ENCODE results near the gene PDE9A. TPM values are rescaled to one million over a fixed set of nuclear protein-coding genes. Genes with fewer than 3 reads are reported as not detected.

PDE9A gene
- total and polyA plus RNA-seq, 2 experiments from 2014 or later, result not detected

- DNase-seq, result no peak
- H3K9me3 ChIP-seq (ENCODE audit: low read depth), result no peaks in the 10 kb centered on the region
- 72 to 75% methylated on average over 28 of the region's 28 CpGs for WGBS, 2 experiments (ENCODE audit: low coverage in 1 of 2, low lambda C conversion rate in 2 of 2, missing lambda C conversion rate in 2 of 2)
- H2AFZ ChIP-seq, result no peak overlapping the region
- no peaks in the 10 kb centered on the region for H3F3A ChIP-seq (ENCODE audit: insufficient read depth)
- no peak overlapping the region for H3K4me2 ChIP-seq (ENCODE audit: unreplicated experiment)
- TF ChIP-seq EZH2 (IDR thresholded peaks at IDR 0.05; ENCODE audit: insufficient read depth, poor library complexity, severe bottlenecking), result no peak
- TF ChIP-seq EZH2phosphoT487 (IDR thresholded peaks at IDR 0.05; ENCODE audit: insufficient read depth, low read depth), result no peak
- no peaks in the 10 kb centered on the region for H3K9me2 ChIP-seq (ENCODE audit: insufficient read depth)
- no peaks in the 10 kb centered on the region for H3K36me3 ChIP-seq (ENCODE audit: low read depth)
- H4K20me1 ChIP-seq (ENCODE audit: insufficient read depth), result no peaks in the 10 kb centered on the region
- H3K27ac ChIP-seq, result no peak overlapping the region
- H3K4me1 ChIP-seq (ENCODE audit: insufficient read depth), result no peaks in the 10 kb centered on the region; the same call in 1 of the 2 replicates
- no peak overlapping the region for H3K4me3 ChIP-seq
- H3K79me2 ChIP-seq (ENCODE audit: insufficient read depth), result no peaks in the 10 kb centered on the region
- no peak overlapping the region for H3K9ac ChIP-seq
- peaks cover 36% of the 10 kb centered on the region for H3K27me3 ChIP-seq (replicated peaks; ENCODE audit: insufficient read depth)
- in situ Hi-C loops (cut with MboI), result no loop called here
Measured at GRCh38 chr21:42645211-42646075, 8.0 kb upstream of the PDE9A start.

- Histone ChIP-seq H3K4me1 (ENCODE audit: insufficient read depth) (no peaks in the 10 kb centered on the region; the same call in 1 of the 2 replicates), H3K9ac (no peak overlapping the region), H3F3A (ENCODE audit: insufficient read depth) (no peaks in the 10 kb centered on the region), H2AFZ (no peak overlapping the region), H3K9me2 (ENCODE audit: insufficient read depth) (no peaks in the 10 kb centered on the region), H3K9me3 (ENCODE audit: low read depth) (no peaks in the 10 kb centered on the region), H3K4me3 (no peak overlapping the region), H3K27ac (no peak overlapping the region), H3K36me3 (ENCODE audit: low read depth) (no peaks in the 10 kb centered on the region), H4K20me1 (ENCODE audit: insufficient read depth) (no peaks in the 10 kb centered on the region), H3K4me2 (ENCODE audit: unreplicated experiment) (no peak overlapping the region), H3K27me3 (replicated peaks; ENCODE audit: insufficient read depth) (peaks cover 33% of the 10 kb centered on the region), H3K79me2 (ENCODE audit: insufficient read depth) (no peaks in the 10 kb centered on the region)
- no peak for TF ChIP-seq EZH2 (IDR thresholded peaks at IDR 0.05; ENCODE audit: insufficient read depth, poor library complexity, severe bottlenecking)
- TF ChIP-seq EZH2phosphoT487 (IDR thresholded peaks at IDR 0.05; ENCODE audit: insufficient read depth, low read depth), result no peak
- no peak for DNase-seq
- WGBS, 2 experiments (ENCODE audit: low coverage in 1 of 2, low lambda C conversion rate in 2 of 2, missing lambda C conversion rate in 2 of 2), result 70 to 76% methylated on average over 14 of the region's 14 CpGs
- in situ Hi-C loops (cut with MboI), result no loop called here
Measured at GRCh38 chr21:42646076-42646825, 7.2 kb upstream of the PDE9A start.

GRCh38 chr21:42646836-42647235 is 6.6 kb upstream of the PDE9A start:
- DNase-seq, result no peak
- H3K27ac ChIP-seq, result no peak overlapping the region
- 78 to 82% methylated on average over 14 of the region's 14 CpGs for WGBS, 2 experiments (ENCODE audit: low coverage in 1 of 2, low lambda C conversion rate in 2 of 2, missing lambda C conversion rate in 2 of 2)
- H3K4me2 ChIP-seq (ENCODE audit: unreplicated experiment), result no peak overlapping the region
- no peak overlapping the region for H3K9ac ChIP-seq
- H3K4me3 ChIP-seq, result no peak overlapping the region
- H3F3A ChIP-seq (ENCODE audit: insufficient read depth), result no peaks in the 10 kb centered on the region
- H3K9me3 ChIP-seq (ENCODE audit: low read depth), result no peaks in the 10 kb centered on the region
- H4K20me1 ChIP-seq (ENCODE audit: insufficient read depth), result no peaks in the 10 kb centered on the region
- TF ChIP-seq EZH2phosphoT487 (IDR thresholded peaks at IDR 0.05; ENCODE audit: insufficient read depth, low read depth) (no peak), EZH2 (IDR thresholded peaks at IDR 0.05; ENCODE audit: insufficient read depth, poor library complexity, severe bottlenecking) (no peak)
- H2AFZ ChIP-seq, result no peak overlapping the region
- in situ Hi-C loops (cut with MboI), result no loop called here
- H3K9me2 ChIP-seq (ENCODE audit: insufficient read depth), result no peaks in the 10 kb centered on the region
- no peaks in the 10 kb centered on the region for H3K79me2 ChIP-seq (ENCODE audit: insufficient read depth)
- peaks cover 33% of the 10 kb centered on the region for H3K27me3 ChIP-seq (replicated peaks; ENCODE audit: insufficient read depth)
- H3K4me1 ChIP-seq (ENCODE audit: insufficient read depth), result no peaks in the 10 kb centered on the region
- H3K36me3 ChIP-seq (ENCODE audit: low read depth), result no peaks in the 10 kb centered on the region

- no peaks in the 10 kb centered on the region for H3K4me1 ChIP-seq (ENCODE audit: insufficient read depth)
- no peaks in the 10 kb centered on the region for H4K20me1 ChIP-seq (ENCODE audit: insufficient read depth)
- no peak overlapping the region for H3K4me3 ChIP-seq
- H3K27me3 ChIP-seq (replicated peaks; ENCODE audit: insufficient read depth), result peaks cover 31% of the 10 kb centered on the region
- WGBS, 2 experiments (ENCODE audit: low coverage in 1 of 2, low lambda C conversion rate in 2 of 2, missing lambda C conversion rate in 2 of 2), result 83 to 88% methylated on average over 8 of the region's 8 CpGs
- no peaks in the 10 kb centered on the region for H3K9me2 ChIP-seq (ENCODE audit: insufficient read depth)
- H3K4me2 ChIP-seq (ENCODE audit: unreplicated experiment), result no peak overlapping the region
- in situ Hi-C loops (cut with MboI), result no loop called here
- H3K36me3 ChIP-seq (ENCODE audit: low read depth), result no peaks in the 10 kb centered on the region
- no peak for DNase-seq
- H3K9ac ChIP-seq, result no peak overlapping the region
- no peak overlapping the region for H2AFZ ChIP-seq
- no peaks in the 10 kb centered on the region for H3K79me2 ChIP-seq (ENCODE audit: insufficient read depth)
- H3K27ac ChIP-seq, result no peak overlapping the region
- H3F3A ChIP-seq (ENCODE audit: insufficient read depth), result no peaks in the 10 kb centered on the region
- TF ChIP-seq EZH2 (IDR thresholded peaks at IDR 0.05; ENCODE audit: insufficient read depth, poor library complexity, severe bottlenecking) (no peak), EZH2phosphoT487 (IDR thresholded peaks at IDR 0.05; ENCODE audit: insufficient read depth, low read depth) (no peak)
- no peaks in the 10 kb centered on the region for H3K9me3 ChIP-seq (ENCODE audit: low read depth)
Measured at GRCh38 chr21:42648606-42649005, 4.8 kb upstream of the PDE9A start.
